Measurements from ENCODE around the gene PRR36.
"Not testable (repeated sequence)": the region's sequence is repeated elsewhere in the genome, so short reads cannot be mapped to it uniquely, and the experiment has no call there.

Gene PRR36

GRCh38 chr19:7859831-7860713, 14.1 kb downstream of the PRR36 start:
- DNase-seq (ENCODE audit: low spot score), result no peak

- DNase-seq (ENCODE audit: low spot score), result not testable (repeated sequence)
These were observed 15.1 kb downstream of the PRR36 start for GRCh38 chr19:7859087-7859486.

- no peak for DNase-seq (ENCODE audit: low spot score)
These were observed 15.9 kb downstream of the PRR36 start for GRCh38 chr19:7858109-7858770.

GRCh38 chr19:7857727-7858108, 16.5 kb downstream of the PRR36 start:
- DNase-seq (ENCODE audit: low spot score), result no peak

GRCh38 chr19:7856679-7857663, 17.2 kb downstream of the PRR36 start:
- no peak for DNase-seq (ENCODE audit: low spot score)

- no peak for DNase-seq (ENCODE audit: low spot score)
These were observed 18.0 kb downstream of the PRR36 start for GRCh38 chr19:7856109-7856591.

GRCh38 chr19:7855426-7856108, 18.6 kb downstream of the PRR36 start:
- DNase-seq (ENCODE audit: low spot score), result no peak

GRCh38 chr19:7853770-7854128, 20.4 kb downstream of the PRR36 start:
- DNase-seq (ENCODE audit: low spot score), result no peak

- DNase-seq (ENCODE audit: low spot score), result peak; percentile 61
These were observed 21.1 kb downstream of the PRR36 start for GRCh38 chr19:7852851-7853769.

GRCh38 chr19:7851623-7852500, 22.3 kb downstream of the PRR36 start:
- DNase-seq (ENCODE audit: low spot score), result peak; percentile 95

GRCh38 chr19:7850945-7851622, 23.1 kb downstream of the PRR36 start:
- no peak for DNase-seq (ENCODE audit: low spot score)

GRCh38 chr19:7850000-7850813, 24.0 kb downstream of the PRR36 start:
- DNase-seq (ENCODE audit: low spot score), result peak; percentile 35

- DNase-seq (ENCODE audit: low spot score), result no peak
These were observed 24.6 kb downstream of the PRR36 start for GRCh38 chr19:7849631-7849999.

- peak; percentile 32 for DNase-seq (ENCODE audit: low spot score)
These were observed 25.3 kb downstream of the PRR36 start for GRCh38 chr19:7848779-7849457.

GRCh38 chr19:7847664-7848063, 26.5 kb downstream of the PRR36 start:
- DNase-seq (ENCODE audit: low spot score), result no peak

GRCh38 chr19:7846155-7846646, 28.0 kb downstream of the PRR36 start:
- DNase-seq (ENCODE audit: low spot score), result no peak

All from pons (tissue), 1 donor.